AML-193 (cell line): ENCODE results near the gene IL1RAP.

Experiments used
- DNase-seq, 2 experiments: peaks; one replicate each; lab custom pipeline; 2025; lab: John Stamatoyannopoulos, UW

Gene IL1RAP

GRCh38 chr3:190614226-190615059 lies 100.6 kb downstream of the IL1RAP start:
- DNase-seq: no peak

GRCh38 chr3:190615060-190615384 lies 101.1 kb downstream of the IL1RAP start:
- DNase-seq: no peak

GRCh38 chr3:190615607-190616006 lies 101.7 kb downstream of the IL1RAP start:
- DNase-seq: no peak

GRCh38 chr3:190616637-190617036 lies 102.8 kb downstream of the IL1RAP start:
- DNase-seq: peak; percentile 80 to 85

- peak; percentile 100 for DNase-seq
Observed at GRCh38 chr3:190617185-190617584, 103.3 kb downstream of the IL1RAP start.

GRCh38 chr3:190618330-190619030 lies 104.6 kb downstream of the IL1RAP start:
- DNase-seq: peak; percentile 89 to 91

GRCh38 chr3:190619353-190619752 lies 105.5 kb downstream of the IL1RAP start:
- DNase-seq: no peak

- DNase-seq: peak; percentile 63 to 68
Observed at GRCh38 chr3:190619761-190620160, 105.9 kb downstream of the IL1RAP start.

- peak; percentile 33 to 40 for DNase-seq
Observed at GRCh38 chr3:190620886-190621608, 107.2 kb downstream of the IL1RAP start.

GRCh38 chr3:190621927-190622326 lies 108.0 kb downstream of the IL1RAP start:
- DNase-seq: peak; percentile 50 to 58

- DNase-seq: no peak
Observed at GRCh38 chr3:190624282-190624681, 110.4 kb downstream of the IL1RAP start.

- no peak for DNase-seq
Observed at GRCh38 chr3:190626951-190627620, 113.2 kb downstream of the IL1RAP start.

GRCh38 chr3:190629088-190629487 lies 115.2 kb downstream of the IL1RAP start:
- DNase-seq: no peak

GRCh38 chr3:190631295-190631694 lies 117.4 kb downstream of the IL1RAP start:
- DNase-seq: no peak

- DNase-seq: no peak
Observed at GRCh38 chr3:190641564-190641963, 127.7 kb downstream of the IL1RAP start.

- DNase-seq: no peak
Observed at GRCh38 chr3:190642016-190642415, 128.1 kb downstream of the IL1RAP start.

GRCh38 chr3:190644035-190644434 lies 130.2 kb downstream of the IL1RAP start:
- no peak for DNase-seq

- no peak for DNase-seq
Observed at GRCh38 chr3:190644766-190645165, 130.9 kb downstream of the IL1RAP start.

GRCh38 chr3:190645932-190646460 lies 132.1 kb downstream of the IL1RAP start:
- DNase-seq: no peak

GRCh38 chr3:190646996-190647395 lies 133.1 kb downstream of the IL1RAP start:
- peak; percentile 36 to 47 for DNase-seq

GRCh38 chr3:190655933-190656332 lies 142.0 kb downstream of the IL1RAP start:
- no peak for DNase-seq

- no peak for DNase-seq
Observed at GRCh38 chr3:190658106-190658505, 144.2 kb downstream of the IL1RAP start.
